MM.1S (cell line): ENCODE data around the gene FANCM.
A peak's percentile ranks its signal among the peaks of the same experiment; 100 is the strongest.

Experiments
- DNase-seq: peaks from one replicate; pipeline ENCODE4 v3.0.0-alpha.2; 2015
- H2AFZ ChIP-seq: fragments of 300-600 bp; sonication (generic); 2 replicates; pipeline ENCODE4 v1.6.0; 2016; ENCODE audit warnings: antibody characterized with exemption, low read length
- H3F3A ChIP-seq: fragments of 300-600 bp; sonication (generic); 2 replicates; pipeline ENCODE4 v1.6.1; 2016; ENCODE audit warnings: mild to moderate bottlenecking, antibody characterized with exemption, low read length, moderate library complexity, mixed read lengths; ENCODE audit not compliant: insufficient read depth
- H3K27ac ChIP-seq: fragments of 300-600 bp; sonication (generic); 2 replicates; pipeline ENCODE4 v1.5.1; 2016; ENCODE audit warnings: mild to moderate bottlenecking, low read length
- H3K27me3 ChIP-seq: fragments of 300-600 bp; sonication (generic); replicated peaks from 2 replicates; pipeline ENCODE4 v1.6.0; 2016; ENCODE audit warnings: low read length; ENCODE audit not compliant: insufficient read depth
- H3K36me3 ChIP-seq: fragments of 300-600 bp; sonication (generic); replicated peaks from 2 replicates; pipeline ENCODE4 v1.6.1; 2016; ENCODE audit warnings: mild to moderate bottlenecking, low read length, mixed read lengths; ENCODE audit not compliant: insufficient read depth
- H3K4me1 ChIP-seq: fragments of 300-600 bp; sonication (generic); 2 replicates; pipeline ENCODE4 v1.6.1; 2016; ENCODE audit warnings: low read length, mixed read lengths
- H3K4me2 ChIP-seq: fragments of 300-600 bp; sonication (generic); 2 replicates; pipeline ENCODE4 v1.6.0; 2016; ENCODE audit warnings: low read depth, low read length
- H3K4me3 ChIP-seq: fragments of 300-600 bp; sonication (generic); 2 replicates; pipeline ENCODE4 v1.5.1; 2016; ENCODE audit warnings: low read length, mixed read lengths
- H3K79me2 ChIP-seq: fragments of 300-600 bp; sonication (generic); 2 replicates; pipeline ENCODE4 v1.6.1; 2016; ENCODE audit warnings: mixed run types, low read length, mixed read lengths
- H3K9ac ChIP-seq: fragments of 300-600 bp; sonication (generic); 2 replicates; pipeline ENCODE4 v1.6.1; 2016; ENCODE audit warnings: low read length, mixed read lengths
- H3K9me2 ChIP-seq: fragments of 300-600 bp; sonication (generic); replicated peaks from 2 replicates; pipeline ENCODE4 v1.6.1; 2016; ENCODE audit warnings: mild to moderate bottlenecking, low read length, mixed read lengths; ENCODE audit not compliant: insufficient read depth
- H3K9me3 ChIP-seq: fragments of 300-600 bp; sonication (generic); replicated peaks from 2 replicates; pipeline ENCODE4 v1.6.1; 2016; ENCODE audit warnings: mild to moderate bottlenecking, low read length, mixed read lengths; ENCODE audit not compliant: insufficient read depth
- H4K20me1 ChIP-seq: fragments of 300-600 bp; sonication (generic); 2 replicates; pipeline ENCODE4 v1.6.1; 2016; ENCODE audit warnings: mild to moderate bottlenecking, low read length, moderate library complexity, mixed read lengths; ENCODE audit not compliant: insufficient read depth
- CTCF ChIP-seq: fragments of 300-600 bp; sonication (generic); IDR thresholded peaks from 2 replicates; pipeline ENCODE4 v1.5.1; 2016; ENCODE audit warnings: antibody characterized with exemption, low read length, mixed read lengths
- EZH2 ChIP-seq: fragments of 300-600 bp; sonication (generic); optimal IDR thresholded peaks from 2 replicates; pipeline ENCODE3; 2017; ENCODE audit warnings: low read depth, mild to moderate bottlenecking, antibody characterized with exemption, low read length, mixed read lengths
- EZH2phosphoT487 ChIP-seq: fragments of 300-600 bp; sonication (generic); IDR thresholded peaks from 2 replicates; pipeline ENCODE4 v1.6.1; 2018; ENCODE audit warnings: antibody characterized with exemption, low read length

FANCM gene

GRCh38 chr14:45246691-45247090 is 111.0 kb downstream of the FANCM start:
- Histone ChIP-seq H3K9ac (no peak overlapping the region), H2AFZ (no peak overlapping the region), H3K4me2 (no peak overlapping the region), H3K9me2 (no peaks in the 10 kb centered on the region), H3F3A (0 out of 2 replicates have a peak, but pooled peaks cover 4% of the 10 kb centered on the region), H3K79me2 (peaks cover 99% of the 10 kb centered on the region), H3K9me3 (no peaks in the 10 kb centered on the region), H3K4me3 (no peak overlapping the region), H3K27ac (no peak overlapping the region), H3K27me3 (no peaks in the 10 kb centered on the region), H3K36me3 (no peaks in the 10 kb centered on the region), H3K4me1 (peaks cover 7% of the 10 kb centered on the region), H4K20me1 (no peaks in the 10 kb centered on the region)
- no peak for DNase-seq
- TF ChIP-seq EZH2phosphoT487 (no peak), CTCF (no peak), EZH2 (no peak)

GRCh38 chr14:45247427-45247826 is 111.7 kb downstream of the FANCM start:
- Histone ChIP-seq H3K79me2 (peaks cover 98% of the 10 kb centered on the region), H3K27ac (no peak overlapping the region), H3K9me2 (no peaks in the 10 kb centered on the region), H4K20me1 (no peaks in the 10 kb centered on the region), H3K36me3 (no peaks in the 10 kb centered on the region), H3F3A (peaks cover 6% of the 10 kb centered on the region; the same call in 1 of the 2 replicates), H3K4me2 (no peak overlapping the region), H3K4me1 (peaks cover 7% of the 10 kb centered on the region), H3K4me3 (no peak overlapping the region), H3K9ac (no peak overlapping the region), H2AFZ (no peak overlapping the region), H3K9me3 (no peaks in the 10 kb centered on the region), H3K27me3 (no peaks in the 10 kb centered on the region)
- no peak for TF ChIP-seq CTCF
- TF ChIP-seq EZH2 = no peak
- no peak for TF ChIP-seq EZH2phosphoT487
- no peak for DNase-seq

GRCh38 chr14:45249856-45250575 is 114.3 kb downstream of the FANCM start:
- Histone ChIP-seq H2AFZ (no peak overlapping the region), H3K4me1 (peaks cover 7% of the 10 kb centered on the region), H3K9ac (no peak overlapping the region), H3K79me2 (peaks cover 77% of the 10 kb centered on the region), H3K9me3 (no peaks in the 10 kb centered on the region), H3K27me3 (no peaks in the 10 kb centered on the region), H3K4me3 (peak overlapping the region; percentile 14; the same call in 1 of the 2 replicates), H3K27ac (peak overlapping the region; percentile 33; the same call in 1 of the 2 replicates), H4K20me1 (no peaks in the 10 kb centered on the region), H3K9me2 (no peaks in the 10 kb centered on the region), H3K36me3 (no peaks in the 10 kb centered on the region), H3F3A (peaks cover 7% of the 10 kb centered on the region; the same call in 1 of the 2 replicates), H3K4me2 (peak overlapping the region; percentile 45; the same call in 1 of the 2 replicates)
- peak; percentile 31 for DNase-seq
- TF ChIP-seq EZH2 = no peak
- no peak for TF ChIP-seq CTCF
- no peak for TF ChIP-seq EZH2phosphoT487
